22Rv1 (cell line): ENCODE results near the gene SCN4A.
A peak's percentile ranks its signal among the peaks of the same experiment; 100 is the strongest.
"Not testable (repeated sequence)": the region's sequence is repeated elsewhere in the genome, so short reads cannot be mapped to it uniquely, and the experiment has no call there.

Experiments
- H3K27ac ChIP-seq: fragments of 450-650 bp; 2 replicates; pipeline ENCODE4 v1.5.1; 2017
- CTCF ChIP-seq: fragments of 450-650 bp; IDR thresholded peaks from 2 replicates; pipeline ENCODE4 v1.5.1; 2017; ENCODE audit warnings: mild to moderate bottlenecking

The SCN4A gene

GRCh38 chr17:63889026-63889848 is 83.5 kb downstream of the SCN4A start:
- not testable (repeated sequence) for H3K27ac ChIP-seq
- TF ChIP-seq CTCF, result peak; percentile 45
